ENCODE measurements around the gene ZNF580.

DNA sequence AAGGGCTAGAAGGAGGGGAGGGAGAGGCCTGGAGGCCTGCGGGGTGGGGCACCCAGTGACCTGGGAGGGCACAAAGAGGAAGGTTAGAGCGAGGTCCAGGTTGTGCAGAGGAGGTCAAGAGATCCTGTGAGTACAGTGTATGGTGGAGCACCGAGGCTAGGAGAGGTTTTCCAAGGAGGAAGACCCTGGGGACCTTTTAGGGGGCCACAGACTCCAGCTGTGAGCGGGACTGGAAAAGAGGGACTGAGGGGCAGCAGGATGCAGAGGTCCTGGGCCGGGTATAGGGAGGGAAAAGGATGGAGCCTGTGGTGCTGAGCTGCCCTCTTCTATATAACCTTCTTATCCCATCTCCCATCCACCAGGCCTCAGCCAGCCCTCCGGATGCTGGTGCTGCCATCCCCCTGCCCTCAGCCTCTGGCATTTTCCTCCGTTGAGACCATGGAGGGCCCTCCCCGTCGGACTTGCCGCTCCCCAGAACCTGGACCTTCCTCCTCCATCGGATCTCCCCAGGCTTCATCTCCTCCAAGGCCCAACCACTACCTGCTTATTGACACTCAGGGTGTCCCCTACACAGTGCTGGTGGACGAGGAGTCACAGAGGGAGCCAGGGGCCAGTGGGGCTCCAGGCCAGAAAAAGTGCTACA lies 3.5 kb downstream of the ZNF580 start:
- TF ChIP-seq, protein P1, sequence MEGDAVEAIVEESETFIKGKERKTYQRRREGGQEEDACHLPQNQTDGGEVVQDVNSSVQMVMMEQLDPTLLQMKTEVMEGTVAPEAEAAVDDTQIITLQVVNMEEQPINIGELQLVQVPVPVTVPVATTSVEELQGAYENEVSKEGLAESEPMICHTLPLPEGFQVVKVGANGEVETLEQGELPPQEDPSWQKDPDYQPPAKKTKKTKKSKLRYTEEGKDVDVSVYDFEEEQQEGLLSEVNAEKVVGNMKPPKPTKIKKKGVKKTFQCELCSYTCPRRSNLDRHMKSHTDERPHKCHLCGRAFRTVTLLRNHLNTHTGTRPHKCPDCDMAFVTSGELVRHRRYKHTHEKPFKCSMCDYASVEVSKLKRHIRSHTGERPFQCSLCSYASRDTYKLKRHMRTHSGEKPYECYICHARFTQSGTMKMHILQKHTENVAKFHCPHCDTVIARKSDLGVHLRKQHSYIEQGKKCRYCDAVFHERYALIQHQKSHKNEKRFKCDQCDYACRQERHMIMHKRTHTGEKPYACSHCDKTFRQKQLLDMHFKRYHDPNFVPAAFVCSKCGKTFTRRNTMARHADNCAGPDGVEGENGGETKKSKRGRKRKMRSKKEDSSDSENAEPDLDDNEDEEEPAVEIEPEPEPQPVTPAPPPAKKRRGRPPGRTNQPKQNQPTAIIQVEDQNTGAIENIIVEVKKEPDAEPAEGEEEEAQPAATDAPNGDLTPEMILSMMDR (conservative IDR thresholded peaks at IDR 0.05; ENCODE audit: low read depth, low read length) = no peak
- TF ChIP-seq EZH2 (IDR thresholded peaks at IDR 0.05; ENCODE audit: low read length, unreplicated experiment) (no peak), EZH2phosphoT487 (IDR thresholded peaks at IDR 0.05; ENCODE audit: borderline replicate concordance, low read length) (no peak)
